C4-2B (cell line): ENCODE data around the gene FAM149A.
A peak's percentile ranks its signal among the peaks of the same experiment; 100 is the strongest.

Experiments used
- H3K27ac ChIP-seq: fragments of 450-650 bp; 2 replicates; pipeline ENCODE4 v1.5.1; 2017
- ZFX ChIP-seq: fragments of 450-650 bp; IDR thresholded peaks from 2 replicates; pipeline ENCODE4 v1.6.1; 2017
- TF ChIP-seq, protein P1 (sequence below): fragments of 450-650 bp; conservative IDR thresholded peaks from 2 replicates; pipeline ENCODE4 v1.5.1; 2017; ENCODE audit warnings: mild to moderate bottlenecking

Gene FAM149A

DNA sequence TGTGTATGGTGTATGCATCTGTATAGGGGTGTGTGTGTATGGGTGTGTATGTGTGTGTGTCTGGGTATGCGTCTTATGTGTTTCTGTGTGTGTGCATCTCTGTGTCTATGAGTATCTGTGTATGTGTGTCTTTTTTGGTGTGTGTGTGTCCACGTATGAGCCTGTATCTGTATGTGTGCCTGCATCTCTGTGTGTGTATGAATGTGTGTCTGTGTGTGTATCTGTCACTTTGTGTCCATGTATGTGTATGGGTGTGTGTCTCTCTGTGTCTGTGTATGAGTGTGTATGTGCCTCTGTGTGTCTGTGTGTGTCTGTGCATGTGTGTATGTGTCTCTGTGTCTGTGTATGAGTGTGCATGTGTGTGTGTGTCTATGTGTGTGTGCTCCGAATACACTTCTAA is 24.3 kb downstream of the FAM149A start:
- TF ChIP-seq ZFX: no peak
- TF ChIP-seq, protein P1, sequence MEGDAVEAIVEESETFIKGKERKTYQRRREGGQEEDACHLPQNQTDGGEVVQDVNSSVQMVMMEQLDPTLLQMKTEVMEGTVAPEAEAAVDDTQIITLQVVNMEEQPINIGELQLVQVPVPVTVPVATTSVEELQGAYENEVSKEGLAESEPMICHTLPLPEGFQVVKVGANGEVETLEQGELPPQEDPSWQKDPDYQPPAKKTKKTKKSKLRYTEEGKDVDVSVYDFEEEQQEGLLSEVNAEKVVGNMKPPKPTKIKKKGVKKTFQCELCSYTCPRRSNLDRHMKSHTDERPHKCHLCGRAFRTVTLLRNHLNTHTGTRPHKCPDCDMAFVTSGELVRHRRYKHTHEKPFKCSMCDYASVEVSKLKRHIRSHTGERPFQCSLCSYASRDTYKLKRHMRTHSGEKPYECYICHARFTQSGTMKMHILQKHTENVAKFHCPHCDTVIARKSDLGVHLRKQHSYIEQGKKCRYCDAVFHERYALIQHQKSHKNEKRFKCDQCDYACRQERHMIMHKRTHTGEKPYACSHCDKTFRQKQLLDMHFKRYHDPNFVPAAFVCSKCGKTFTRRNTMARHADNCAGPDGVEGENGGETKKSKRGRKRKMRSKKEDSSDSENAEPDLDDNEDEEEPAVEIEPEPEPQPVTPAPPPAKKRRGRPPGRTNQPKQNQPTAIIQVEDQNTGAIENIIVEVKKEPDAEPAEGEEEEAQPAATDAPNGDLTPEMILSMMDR: no peak

DNA sequence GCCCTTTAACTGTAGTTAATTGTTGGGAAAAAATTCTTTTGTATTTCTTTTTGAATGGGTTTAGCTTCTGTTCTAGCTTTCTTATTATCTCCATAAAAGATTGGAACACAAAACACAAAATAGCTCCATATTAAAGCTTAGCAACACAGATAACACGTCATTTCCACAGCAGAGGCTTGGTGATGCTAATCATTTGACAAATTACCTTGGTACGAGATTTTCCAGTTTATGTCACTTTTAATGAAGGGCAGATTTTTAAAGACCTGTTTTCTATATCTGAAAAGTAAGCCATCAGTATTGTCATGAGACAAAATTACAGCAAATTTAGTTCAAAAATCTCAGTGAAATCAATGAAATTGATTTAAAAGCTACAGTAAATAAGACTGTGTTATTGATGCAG is 27.4 kb downstream of the FAM149A start:
- H3K27ac ChIP-seq: no peak overlapping the region
- TF ChIP-seq ZFX: no peak
- TF ChIP-seq, protein P1: no peak

More for the DNA sequence above, 24.3 kb downstream of the FAM149A start:
- H3K27ac ChIP-seq: no peak overlapping the region

DNA sequence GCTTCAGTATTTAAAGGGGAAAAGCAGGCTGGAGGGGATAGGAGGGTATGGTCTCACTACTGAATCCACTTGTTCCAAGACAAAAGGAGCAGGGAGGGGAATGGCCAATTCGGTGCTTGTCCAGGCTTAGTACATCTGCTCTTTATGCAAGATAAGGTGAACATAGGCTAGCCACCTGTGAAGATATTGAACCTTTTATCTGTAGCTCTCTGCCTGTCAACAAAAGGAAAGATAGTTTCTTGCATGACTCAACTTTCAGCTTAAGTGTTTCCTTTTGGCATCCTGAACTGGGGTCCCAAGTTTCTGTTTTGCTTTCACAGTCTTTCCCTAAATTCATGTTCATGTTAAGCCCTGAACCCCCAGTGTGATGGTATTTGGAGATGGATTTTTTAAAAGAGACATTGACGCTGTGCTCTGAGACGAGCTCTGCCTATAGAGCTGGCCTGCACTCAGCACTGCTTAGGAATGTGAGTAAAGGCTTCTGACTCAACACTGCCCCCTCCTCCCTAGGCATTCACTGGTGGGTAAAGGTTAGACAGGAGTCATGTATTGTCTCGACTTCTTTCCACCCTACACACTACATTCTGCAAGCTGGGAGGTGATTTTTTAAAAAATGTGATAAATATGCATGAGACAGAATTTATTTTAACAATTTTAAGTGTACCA is 28.2 kb downstream of the FAM149A start:
- no peak overlapping the region for H3K27ac ChIP-seq
- TF ChIP-seq ZFX: no peak
- TF ChIP-seq, protein P1: peak; percentile 35

DNA sequence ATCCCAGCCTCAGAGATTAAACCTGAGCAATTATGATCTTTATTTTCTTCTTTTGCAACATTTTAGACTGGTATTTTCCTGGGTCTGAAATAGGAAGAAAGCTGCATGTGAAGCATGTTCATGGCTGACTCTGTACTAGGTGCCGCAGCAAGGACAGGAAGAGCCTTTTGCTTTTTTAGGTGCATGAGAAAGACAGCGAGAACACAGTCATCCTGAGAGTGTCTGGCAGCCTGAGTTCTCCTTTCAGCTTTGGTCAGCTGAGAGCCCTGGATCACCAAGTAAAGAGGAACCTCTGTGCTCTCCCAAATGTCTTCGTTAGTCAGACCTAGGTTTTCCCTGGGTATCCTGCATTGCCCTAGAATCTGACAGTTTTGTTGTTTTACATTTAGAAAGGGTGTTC is 29.8 kb downstream of the FAM149A start:
- no peak overlapping the region for H3K27ac ChIP-seq
- TF ChIP-seq ZFX: no peak
- TF ChIP-seq, protein P1: no peak

DNA sequence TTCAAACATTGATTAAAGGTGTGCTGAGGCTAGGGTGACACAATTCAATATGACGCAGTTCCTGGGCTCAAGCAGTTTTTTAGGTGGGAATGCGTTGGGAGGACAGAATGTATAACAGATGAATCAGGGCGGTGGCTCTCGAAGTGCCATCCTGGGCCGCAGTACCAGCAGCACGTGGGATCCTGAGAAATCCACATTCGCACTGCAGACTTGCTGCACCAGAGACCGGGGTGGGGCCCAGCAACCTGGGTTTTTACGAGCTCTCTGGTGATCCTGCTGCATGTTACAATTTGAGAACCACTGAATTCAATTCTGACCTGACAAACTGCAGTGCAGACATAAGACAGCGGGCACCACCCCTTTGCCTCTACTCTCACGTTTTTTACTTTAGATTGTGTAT is 30.4 kb downstream of the FAM149A start:
- no peak overlapping the region for H3K27ac ChIP-seq
- TF ChIP-seq, protein P1: no peak
- TF ChIP-seq ZFX: no peak

DNA sequence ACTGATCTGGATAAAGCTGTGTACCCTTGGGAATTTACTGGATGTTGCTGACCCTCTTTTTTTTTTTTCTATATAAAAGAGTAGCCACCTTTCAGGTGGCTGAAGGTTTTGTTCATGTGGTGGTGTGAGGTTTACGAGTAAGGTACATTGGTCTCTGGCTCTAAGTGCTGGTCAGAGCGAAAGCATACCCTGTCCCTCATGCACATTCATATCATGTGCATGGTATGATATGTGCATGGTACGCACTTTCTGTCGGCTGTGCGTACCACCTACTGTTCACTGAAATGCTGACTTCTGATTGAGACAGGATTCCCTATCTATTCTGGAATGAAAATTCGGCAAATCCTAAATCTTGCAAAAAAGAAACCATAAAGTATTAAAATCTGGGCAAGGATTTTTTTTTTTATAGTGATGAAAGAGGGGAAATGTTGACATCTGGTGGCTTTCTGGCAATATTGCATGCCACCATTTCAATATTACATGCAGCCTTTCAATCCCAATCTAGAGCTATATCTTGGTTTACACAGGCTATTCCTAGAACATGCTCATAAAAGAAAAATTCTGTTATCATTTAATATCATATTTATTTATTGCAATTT is 32.8 kb downstream of the FAM149A start:
- H3K27ac ChIP-seq: no peak overlapping the region
- TF ChIP-seq, protein P1: peak; percentile 79
- no peak for TF ChIP-seq ZFX

DNA sequence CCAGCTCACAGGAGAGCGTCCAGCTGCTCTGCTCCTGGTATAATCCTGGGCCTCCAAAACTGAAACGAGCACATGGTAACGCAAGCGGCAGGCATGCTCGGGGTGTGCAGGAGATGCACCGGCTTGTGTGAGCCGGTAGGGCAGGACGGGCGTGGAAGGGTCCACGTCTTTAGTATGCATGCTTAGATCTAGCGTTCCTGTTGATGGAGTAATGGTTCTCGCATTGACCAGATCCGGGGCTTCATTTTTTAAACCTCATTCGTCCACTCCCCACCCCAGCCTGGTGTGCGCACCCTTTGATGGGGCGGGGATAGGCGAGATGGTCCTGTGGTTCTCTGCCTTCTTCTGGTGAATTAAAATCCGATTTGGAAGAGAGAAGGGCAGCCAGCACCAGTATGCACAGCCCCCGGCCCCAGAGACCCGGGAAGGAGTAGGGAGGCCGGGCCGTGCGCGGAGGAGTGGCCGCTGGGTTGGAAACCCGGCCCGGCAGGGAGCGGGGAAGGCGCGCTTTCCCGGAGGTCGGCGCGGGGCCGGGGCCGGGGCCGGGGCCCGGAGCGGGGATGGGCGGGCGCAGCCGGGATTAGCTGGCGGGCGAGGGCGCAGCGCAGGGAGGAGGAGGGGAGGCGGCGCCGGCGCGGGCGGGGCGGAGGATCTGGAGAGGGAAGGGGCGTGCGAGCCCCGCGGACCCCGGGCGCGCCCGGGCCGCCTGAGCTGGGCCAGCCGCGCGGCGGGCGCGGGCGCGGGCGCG is 39.9 kb downstream of the FAM149A start:
- TF ChIP-seq ZFX: no peak
- TF ChIP-seq, protein P1: no peak
- peak overlapping the region; percentile 36 for H3K27ac ChIP-seq
